GM12892 (cell line): ENCODE data around the gene MIOX.

ENCODE experiments used
- DNase-seq: peaks from one replicate; pipeline ENCODE4 v3.0.0; 2011; ENCODE audit not compliant: insufficient read length
- FAIRE-seq: peaks from 2 replicates; lab custom pipeline; 2011; peaks lifted over from hg19 to GRCh38; lab: Jason Lieb, UNC
- POLR2A ChIP-seq: IDR thresholded peaks from 2 replicates; pipeline ENCODE4 v1.6.1; 2011; ENCODE audit warnings: low read depth, low read length, control low read depth
- POLR2AphosphoS5 ChIP-seq: IDR thresholded peaks from 2 replicates; pipeline ENCODE4 v1.6.1; 2011; ENCODE audit warnings: low read depth, low read length, control low read depth
- TAF1 ChIP-seq: IDR thresholded peaks from 2 replicates; pipeline ENCODE4 v1.6.1; 2011; ENCODE audit warnings: low read depth, mild to moderate bottlenecking, control low read depth, low read length, borderline replicate concordance

Gene MIOX

DNA sequence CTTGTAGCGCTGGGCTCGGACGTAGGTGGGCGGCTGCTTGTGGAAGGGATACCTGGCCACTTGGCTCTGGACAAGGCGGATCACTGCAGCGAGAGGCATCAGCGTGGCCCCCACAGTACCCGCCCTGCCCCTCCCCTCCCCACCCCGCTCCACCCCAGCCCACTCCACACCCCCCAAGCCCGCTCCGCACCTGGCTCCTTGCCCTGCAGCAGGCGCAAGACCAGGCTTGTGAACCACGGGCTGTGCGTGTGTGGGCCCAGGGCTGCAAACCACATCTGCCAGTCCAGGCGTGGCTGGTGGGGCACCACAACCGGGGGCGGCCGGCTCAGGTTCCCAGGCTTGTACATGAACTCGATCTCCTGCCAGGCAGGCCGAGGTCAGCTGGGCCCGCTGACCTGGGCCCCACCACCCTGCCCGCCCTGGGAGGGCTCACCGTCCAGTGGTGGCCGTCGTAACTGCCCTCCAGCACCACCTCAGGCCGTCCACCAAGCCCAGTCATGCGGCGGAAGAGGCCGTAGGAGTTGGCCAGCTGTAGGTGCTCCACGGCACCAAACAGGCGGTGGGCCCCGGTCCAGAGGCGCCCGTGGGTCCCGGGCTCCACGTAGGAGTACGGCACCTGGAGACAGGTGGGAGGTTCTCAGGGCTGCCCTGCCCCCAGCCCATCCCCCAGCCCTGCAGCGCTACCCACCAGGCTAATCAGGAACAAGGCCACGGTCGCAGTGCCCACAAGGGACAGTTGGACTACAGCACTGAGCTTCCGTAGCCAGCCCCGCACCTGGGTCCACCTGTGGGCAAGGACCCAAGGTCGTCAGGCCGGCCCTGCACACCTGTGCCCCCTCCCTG is 17.9 kb downstream of the MIOX start:
- TF ChIP-seq POLR2A, result no peak
- no peak for TF ChIP-seq TAF1
- DNase-seq (no peak), FAIRE-seq (no peak)

DNA sequence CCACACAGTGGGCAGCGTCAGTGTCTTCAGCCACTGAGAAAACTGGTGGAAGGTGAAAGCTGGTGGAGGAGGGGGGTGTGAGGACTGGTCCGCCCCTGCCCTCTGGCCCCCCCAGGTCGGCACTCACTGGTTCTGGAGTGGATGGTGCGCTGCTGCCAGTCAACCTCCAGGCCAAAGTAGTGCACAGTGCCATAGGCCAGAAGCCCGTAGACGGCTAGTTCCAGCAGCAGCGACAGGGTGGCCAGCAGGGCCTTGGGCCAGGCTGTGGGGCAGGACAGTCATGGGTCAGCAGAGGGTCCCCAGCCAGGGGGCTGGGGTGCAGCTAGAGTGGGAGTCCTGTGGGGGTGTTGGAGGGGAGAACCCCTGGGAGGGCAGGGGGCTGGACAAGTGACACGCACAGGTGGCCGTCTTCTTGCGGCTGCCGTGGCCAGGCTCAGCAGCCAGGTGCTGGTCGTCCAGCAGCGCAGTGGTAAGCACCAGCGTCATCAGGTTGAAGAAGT is 18.7 kb downstream of the MIOX start:
- FAIRE-seq (no peak), DNase-seq (no peak)
- TF ChIP-seq POLR2A (no peak), POLR2AphosphoS5 (no peak), TAF1 (no peak)

DNA sequence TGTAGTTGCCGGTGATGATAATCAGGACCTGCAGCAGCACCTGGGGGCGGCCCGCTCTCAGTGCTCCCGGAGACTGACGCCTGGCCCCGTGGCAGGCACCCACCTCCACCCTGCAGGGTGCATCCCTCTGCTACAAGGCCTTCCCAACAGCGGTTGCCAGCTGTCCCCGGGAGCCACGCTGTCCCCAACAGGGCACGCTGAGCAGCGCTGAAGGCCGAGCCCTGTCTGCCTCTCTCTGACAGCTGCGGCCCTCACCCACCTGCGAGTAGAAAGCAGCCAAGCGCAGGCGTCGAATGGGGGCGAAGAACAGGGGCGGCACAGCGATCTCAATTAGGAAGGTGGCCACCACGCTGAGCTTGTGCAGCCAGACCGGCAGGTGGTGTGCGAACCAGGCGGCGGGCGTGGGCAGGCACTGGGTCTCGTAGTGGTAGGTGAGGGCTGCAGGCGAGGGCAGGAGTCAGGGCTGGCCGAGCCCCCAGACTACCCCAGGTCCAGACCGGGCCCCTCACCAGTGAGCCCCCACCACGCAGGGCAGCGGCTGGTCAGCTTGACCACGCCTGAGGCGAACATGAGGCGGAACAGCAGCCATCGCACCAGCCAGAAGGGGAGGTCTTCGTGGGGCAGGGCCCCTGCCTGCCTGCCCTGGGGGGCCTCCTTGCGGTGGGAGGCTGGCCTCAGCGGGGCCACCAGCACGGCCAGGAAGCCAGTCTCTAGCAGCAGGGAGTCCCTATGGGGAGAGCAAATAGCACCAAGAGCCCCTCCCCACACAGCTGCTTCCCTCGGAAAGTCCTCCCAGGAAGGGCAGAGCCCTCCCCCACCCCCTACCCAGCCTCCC is 19.3 kb downstream of the MIOX start:
- no peak for DNase-seq
- TF ChIP-seq POLR2A, result no peak
- TF ChIP-seq TAF1, result no peak
- TF ChIP-seq POLR2AphosphoS5, result no peak
- FAIRE-seq, result no peak

DNA sequence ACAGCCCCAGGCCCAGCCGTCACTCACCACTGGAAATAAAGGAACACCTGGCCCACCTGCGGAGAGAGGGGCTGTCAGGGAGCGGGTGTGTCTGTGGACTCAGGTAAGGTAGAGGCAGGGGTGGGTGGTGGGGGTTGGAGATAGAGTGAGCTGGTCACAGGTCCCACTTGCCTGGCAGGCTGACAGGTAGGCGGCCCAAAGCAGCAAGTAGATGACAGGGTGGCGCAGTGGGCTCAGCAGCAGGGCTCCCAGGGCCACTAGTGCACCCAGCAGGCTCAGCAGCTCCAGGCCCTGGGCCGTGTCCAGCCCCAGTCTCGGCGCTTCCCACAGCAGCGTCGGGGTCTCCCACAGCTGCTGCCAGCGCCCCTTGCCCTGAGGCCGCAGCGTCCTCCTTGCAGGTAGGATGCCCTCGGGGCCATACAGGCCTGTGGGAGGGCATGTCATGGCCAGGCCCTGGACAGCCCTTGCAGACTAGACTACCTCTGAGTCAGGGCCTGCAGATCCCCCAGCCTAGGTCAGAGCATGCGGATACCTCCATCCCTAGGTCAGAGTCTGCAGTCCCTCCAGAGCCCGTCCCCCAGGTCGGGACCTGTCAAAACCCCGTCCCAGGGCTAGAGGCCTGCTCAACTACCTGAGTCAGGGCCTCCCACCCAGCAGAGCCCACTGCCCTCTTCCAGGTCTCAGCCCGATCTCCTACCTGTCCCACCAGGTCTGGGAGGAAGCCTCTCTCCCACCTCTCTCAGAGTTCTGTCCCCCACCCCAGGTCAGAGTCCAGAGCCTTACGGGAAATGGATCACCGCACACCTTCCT is 20.2 kb downstream of the MIOX start:
- no peak for TF ChIP-seq TAF1
- no peak for TF ChIP-seq POLR2A
- TF ChIP-seq POLR2AphosphoS5, result no peak
- no peak for FAIRE-seq
- DNase-seq, result peak; percentile 55

DNA sequence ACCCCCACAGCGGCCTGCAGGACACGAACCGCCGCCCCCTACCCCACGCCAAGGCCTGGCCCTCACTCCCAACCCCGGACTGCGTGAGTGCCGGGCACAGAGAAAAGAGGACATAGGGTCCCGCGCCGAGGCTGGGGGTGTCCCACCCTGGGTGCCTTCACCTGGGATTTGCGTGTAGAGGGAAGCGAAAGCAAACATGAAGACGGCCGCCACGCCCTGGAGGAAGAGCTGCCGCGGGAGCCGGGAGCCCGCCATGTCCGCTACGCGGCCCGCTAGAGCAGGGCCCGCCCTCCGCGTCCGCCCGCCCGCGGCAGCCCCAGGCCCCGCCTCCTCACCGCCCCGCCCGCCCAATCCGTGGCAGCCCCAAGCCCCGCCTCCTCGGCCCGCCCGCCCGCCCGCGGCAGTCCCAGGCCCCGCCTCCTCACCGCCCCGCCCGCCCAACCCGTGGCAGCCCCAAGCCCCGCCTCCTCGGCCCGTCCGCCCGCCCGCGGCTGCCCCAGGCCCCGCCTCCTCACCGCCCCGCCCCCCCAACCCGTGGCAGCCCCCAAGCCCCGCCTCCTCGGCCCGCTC is 20.8 kb downstream of the MIOX start, which contains the start of gene LMF2:
Gene LMF2, minus strand, starts transcription at position 282 of the 570 bp plus-strand sequence. Its CDS starts 27 bp downstream, at position 255.
- TF ChIP-seq TAF1 (peak; percentile 25; the same call in 1 of the 2 replicates), POLR2AphosphoS5 (0 out of 2 replicates have a peak, but pooled peaks have one; percentile 9), POLR2A (peak; percentile 54; the same call in 1 of the 2 replicates)
- DNase-seq (peak; percentile 98), FAIRE-seq (no peak)

DNA sequence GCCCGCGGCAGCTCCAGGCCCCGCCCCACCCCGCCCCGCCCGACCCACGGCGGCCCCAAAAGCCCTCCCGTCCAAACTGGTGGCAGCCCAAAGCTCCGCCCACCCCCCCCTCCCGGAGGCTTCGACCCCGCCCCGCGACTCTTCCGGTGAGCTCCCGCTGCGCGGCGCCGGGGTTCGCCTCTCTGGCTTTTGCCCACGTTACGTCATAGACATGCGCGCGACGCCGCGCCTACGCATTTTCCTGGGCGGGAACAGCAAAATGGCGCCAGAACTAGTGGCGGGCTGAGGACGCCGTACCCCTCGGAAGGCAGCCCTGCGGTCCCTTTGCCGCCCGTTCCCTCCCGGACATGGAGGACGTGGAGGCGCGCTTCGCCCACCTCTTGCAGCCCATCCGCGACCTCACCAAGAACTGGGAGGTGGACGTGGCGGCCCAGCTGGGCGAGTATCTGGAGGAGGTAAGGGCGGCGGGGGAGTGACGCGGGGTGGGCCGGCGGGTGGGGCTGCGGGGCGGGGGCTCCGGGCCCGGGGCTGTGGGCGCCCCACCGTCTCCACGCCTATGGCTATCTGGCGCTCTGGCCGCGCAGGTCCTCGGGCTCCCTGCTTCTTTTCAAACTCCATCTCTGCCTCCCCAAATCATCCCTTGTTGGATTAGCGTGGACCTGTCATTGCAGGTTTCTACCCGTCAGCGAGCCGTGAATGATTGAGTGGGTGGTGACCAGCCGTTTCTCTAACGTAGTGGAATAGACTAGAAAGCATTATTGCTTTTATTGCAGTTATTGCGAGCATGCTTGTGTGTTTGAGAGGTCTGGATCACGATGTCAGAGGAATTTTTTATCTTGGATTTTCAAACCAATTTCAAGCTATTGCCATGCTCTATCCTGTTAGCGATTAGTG is 21.6 kb downstream of the MIOX start, which contains the start of gene NCAPH2:
Gene NCAPH2, plus strand, starts transcription at position 234 of the 894 bp plus-strand sequence. Its CDS starts 114 bp downstream, at position 348.
- DNase-seq, result peak; percentile 99
- TF ChIP-seq POLR2AphosphoS5, result peak; percentile 90
- peak; percentile 95 for TF ChIP-seq TAF1
- peak; percentile 90 for TF ChIP-seq POLR2A
- FAIRE-seq, result peak; percentile 99

DNA sequence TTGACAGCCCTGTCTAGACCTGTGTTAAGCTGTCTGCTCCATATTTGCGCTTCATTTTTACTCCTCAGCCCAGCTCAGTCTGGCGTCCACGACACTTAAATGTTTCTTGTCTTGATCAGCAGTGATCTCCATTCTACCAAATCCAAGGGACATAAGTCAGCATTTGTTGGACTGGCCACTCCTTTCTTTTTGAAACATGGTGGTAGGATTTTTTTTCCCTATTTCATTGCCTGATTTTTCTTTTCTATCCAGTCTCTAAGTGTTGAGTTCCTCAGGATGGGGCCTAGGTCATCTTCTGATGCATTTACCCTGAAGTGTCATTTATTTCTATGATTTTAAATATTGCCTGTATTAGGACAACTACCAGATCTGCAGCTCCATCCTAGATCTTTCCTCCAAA is 22.2 kb downstream of the MIOX start:
- DNase-seq (no peak), FAIRE-seq (no peak)
- no peak for TF ChIP-seq POLR2AphosphoS5
- TF ChIP-seq TAF1, result no peak
- no peak for TF ChIP-seq POLR2A

DNA sequence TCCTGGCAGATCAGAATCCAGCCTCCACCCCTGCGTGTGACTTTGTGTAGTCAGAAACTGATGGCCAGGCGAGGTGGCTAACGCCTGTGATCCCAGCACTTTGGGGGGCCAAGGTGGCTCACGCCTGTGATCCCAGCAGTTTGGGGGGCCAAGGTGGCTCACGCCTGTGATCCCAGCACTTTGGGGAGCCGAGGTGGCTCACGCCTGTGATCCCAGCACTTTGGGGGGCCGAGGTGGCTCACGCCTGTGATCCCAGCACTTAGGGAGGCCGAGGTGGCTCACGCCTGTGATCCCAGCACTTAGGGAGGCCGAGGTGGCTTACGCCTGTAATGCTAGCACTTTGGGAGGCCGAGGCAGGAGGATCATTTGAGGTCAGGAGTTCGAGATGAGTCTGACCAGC is 26.5 kb downstream of the MIOX start:
- DNase-seq, result no peak
- TF ChIP-seq POLR2AphosphoS5 (no peak), TAF1 (no peak), POLR2A (no peak)
- FAIRE-seq, result no peak

DNA sequence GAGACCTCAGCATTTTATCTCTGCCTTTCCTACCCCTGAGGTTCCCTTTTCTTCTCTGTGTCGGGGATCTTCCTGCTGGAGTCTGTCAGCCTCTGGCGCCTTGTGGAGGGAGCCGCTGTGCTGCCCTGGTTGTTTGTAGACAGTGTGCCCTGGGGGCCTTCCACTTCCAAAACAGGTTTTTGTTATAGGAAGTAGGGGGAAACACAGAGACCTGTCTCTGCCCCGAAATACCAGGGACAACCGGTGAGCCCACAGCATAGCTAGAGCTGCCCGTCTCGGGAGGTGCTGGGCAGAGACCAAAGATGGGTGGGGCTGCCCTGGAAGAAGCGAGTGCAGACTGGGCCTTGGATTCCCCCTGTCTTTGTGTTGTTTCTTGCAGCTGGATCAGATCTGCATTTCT is 29.4 kb downstream of the MIOX start:
- DNase-seq, result no peak
- no peak for FAIRE-seq
- TF ChIP-seq POLR2A (no peak), TAF1 (no peak), POLR2AphosphoS5 (no peak)

DNA sequence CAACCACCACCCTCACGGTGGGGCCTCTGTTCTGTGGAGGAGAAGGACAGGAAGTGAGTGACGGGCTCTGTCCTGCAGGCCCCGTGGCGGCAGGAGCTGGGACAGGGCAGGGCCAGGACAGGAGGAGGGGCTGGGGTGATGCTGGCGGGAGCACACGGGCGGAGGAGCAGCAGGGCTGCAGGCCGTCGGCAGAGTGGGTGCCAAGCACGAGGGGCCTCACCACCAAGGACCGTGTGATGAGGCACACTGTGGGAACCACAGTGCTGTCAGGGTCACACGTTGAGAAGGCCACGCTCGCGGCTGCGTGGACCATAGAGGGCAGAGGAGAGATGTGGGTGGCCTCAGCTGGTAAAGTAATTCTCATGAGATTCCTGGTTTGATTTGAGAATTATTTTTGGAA is 30.2 kb downstream of the MIOX start:
- TF ChIP-seq POLR2AphosphoS5 (no peak), POLR2A (no peak), TAF1 (no peak)
- no peak for DNase-seq
- no peak for FAIRE-seq
